Measurements from ENCODE around the gene RHOF. TPM values are rescaled to one million over a fixed set of nuclear protein-coding genes. Genes with fewer than 3 reads are reported as not detected.

Gene RHOF
- total RNA-seq, 1 donor from 2014 or later, result 31.9 TPM

- H3K27ac ChIP-seq (ENCODE audit: low read depth, low read length), result peak overlapping the region; percentile 99
- no peak overlapping the region for H2AFZ ChIP-seq (ENCODE audit: low read depth, low read length)
- peak overlapping the region; percentile 65 for H3K4me3 ChIP-seq (ENCODE audit: insufficient read depth, low read depth, low read length)
- no peaks in the 10 kb centered on the region for H3K9me3 Mint-ChIP-seq (ENCODE audit: unreplicated experiment)
- no peaks in the 10 kb centered on the region for H3K27me3 Mint-ChIP-seq (ENCODE audit: low read depth, unreplicated experiment)
- peak overlapping the region; percentile 90 for H3K27ac Mint-ChIP-seq (ENCODE audit: unreplicated experiment)
- no peak for TF ChIP-seq EZH2 (IDR thresholded peaks at IDR 0.05; ENCODE audit: insufficient read depth, low read length)
- TF ChIP-seq CTCF (IDR thresholded peaks at IDR 0.05; ENCODE audit: insufficient read depth, low read depth, low read length), result no peak
- peak overlapping the region; percentile 91 for H3K4me2 ChIP-seq (ENCODE audit: low read length)
- H3K27me3 ChIP-seq (ENCODE audit: insufficient read depth, low read length), result no peaks in the 10 kb centered on the region
- FAIRE-seq (no peak), DNase-seq (ENCODE audit: low read depth) (peak; percentile 77)
- peaks cover 52% of the 10 kb centered on the region for H3K4me1 ChIP-seq (ENCODE audit: insufficient read depth, low read length)
- H3K4me1 Mint-ChIP-seq (ENCODE audit: low read depth, unreplicated experiment), result peaks cover 28% of the 10 kb centered on the region
- H3K79me2 ChIP-seq (ENCODE audit: insufficient read depth, low read length), result peaks cover 71% of the 10 kb centered on the region
- no peaks in the 10 kb centered on the region for H3K36me3 ChIP-seq (ENCODE audit: insufficient read depth, low read length)
- peak overlapping the region; percentile 100 for H3K9ac ChIP-seq (ENCODE audit: low read length)
- peaks cover 3% of the 10 kb centered on the region for H3K36me3 Mint-ChIP-seq (ENCODE audit: low read depth, unreplicated experiment)
- no peaks in the 10 kb centered on the region for H3K9me3 ChIP-seq (ENCODE audit: insufficient read depth, low read depth, low read length)
- H3K4me3 Mint-ChIP-seq (ENCODE audit: unreplicated experiment), result peak overlapping the region; percentile 85
- peaks cover 24% of the 10 kb centered on the region for H4K20me1 ChIP-seq (ENCODE audit: insufficient read depth, low read length)
Observed at GRCh38 chr12:121799842-121800693, 6.6 kb upstream of the RHOF start.

GRCh38 chr12:121799156-121799841 lies 5.8 kb upstream of the RHOF start:
- Mint-ChIP-seq H3K36me3 (ENCODE audit: low read depth, unreplicated experiment) (peaks cover 3% of the 10 kb centered on the region), H3K27me3 (ENCODE audit: low read depth, unreplicated experiment) (no peaks in the 10 kb centered on the region), H3K4me3 (ENCODE audit: unreplicated experiment) (peak overlapping the region; percentile 86), H3K27ac (ENCODE audit: unreplicated experiment) (peak overlapping the region; percentile 90), H3K4me1 (ENCODE audit: low read depth, unreplicated experiment) (peaks cover 35% of the 10 kb centered on the region), H3K9me3 (ENCODE audit: unreplicated experiment) (no peaks in the 10 kb centered on the region)
- H4K20me1 ChIP-seq (ENCODE audit: insufficient read depth, low read length), result peaks cover 25% of the 10 kb centered on the region
- no peaks in the 10 kb centered on the region for H3K36me3 ChIP-seq (ENCODE audit: insufficient read depth, low read length)
- DNase-seq (ENCODE audit: low read depth) (peak; percentile 86), FAIRE-seq (no peak)
- peak overlapping the region; percentile 100 for H3K9ac ChIP-seq (ENCODE audit: low read length)
- TF ChIP-seq EZH2 (IDR thresholded peaks at IDR 0.05; ENCODE audit: insufficient read depth, low read length), result no peak
- no peak for TF ChIP-seq CTCF (IDR thresholded peaks at IDR 0.05; ENCODE audit: insufficient read depth, low read depth, low read length)
- peaks cover 65% of the 10 kb centered on the region for H3K79me2 ChIP-seq (ENCODE audit: insufficient read depth, low read length)
- peak overlapping the region; percentile 99 for H3K27ac ChIP-seq (ENCODE audit: low read depth, low read length)
- H2AFZ ChIP-seq (ENCODE audit: low read depth, low read length), result no peak overlapping the region
- peak overlapping the region; percentile 65 for H3K4me3 ChIP-seq (ENCODE audit: insufficient read depth, low read depth, low read length)
- peaks cover 60% of the 10 kb centered on the region for H3K4me1 ChIP-seq (ENCODE audit: insufficient read depth, low read length)
- H3K4me2 ChIP-seq (ENCODE audit: low read length), result peak overlapping the region; percentile 91
- no peaks in the 10 kb centered on the region for H3K27me3 ChIP-seq (ENCODE audit: insufficient read depth, low read length)
- H3K9me3 ChIP-seq (ENCODE audit: insufficient read depth, low read depth, low read length), result no peaks in the 10 kb centered on the region

Data from astrocyte (in vitro differentiated cells and primary cell).